ENCODE results near the gene BDKRB1. TPM values are rescaled to one million over a fixed set of nuclear protein-coding genes. Genes with fewer than 3 reads are reported as not detected.

The BDKRB1 gene
- total RNA-seq, result not detected
- polyA plus RNA-seq, result not detected

DNA sequence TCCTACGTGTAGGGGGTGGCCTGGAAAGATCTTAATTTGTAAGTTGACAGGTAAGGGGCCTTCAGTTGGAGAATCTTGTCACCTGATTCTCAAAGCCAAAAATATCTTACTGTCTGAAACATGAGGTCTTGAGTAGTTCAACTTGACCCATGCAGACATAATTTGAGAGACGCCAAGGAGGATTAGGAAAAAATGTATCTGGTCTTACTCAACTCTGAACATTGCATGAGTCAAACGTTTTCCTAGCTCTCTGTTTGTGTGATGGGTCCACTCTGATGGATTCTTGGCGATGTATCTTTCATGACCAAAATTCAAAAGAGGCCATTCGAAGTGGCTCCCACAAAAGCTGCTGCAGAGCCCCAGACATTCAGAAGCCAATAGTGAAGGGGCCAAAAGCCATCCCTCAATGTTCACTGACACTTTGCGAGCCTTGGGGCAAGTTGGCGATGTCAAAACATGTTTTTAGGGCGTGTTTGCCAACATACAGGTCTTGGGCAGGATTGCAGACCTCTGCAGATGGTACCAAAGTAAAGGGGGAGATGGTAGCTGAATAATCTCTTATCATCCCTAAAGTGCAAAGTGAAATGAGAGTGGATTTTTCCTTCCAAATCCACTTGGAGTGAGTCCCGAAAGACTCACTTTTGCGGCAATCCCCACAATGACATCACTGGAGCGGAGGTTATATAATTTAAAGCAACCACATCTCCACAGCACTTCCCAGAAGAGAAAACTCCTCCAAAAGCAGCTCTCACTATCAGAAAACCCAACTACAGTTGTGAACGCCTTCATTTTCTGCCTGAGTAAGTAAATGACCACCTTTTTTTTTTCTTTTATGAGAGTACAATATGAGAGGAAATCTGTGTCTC, at the start of gene BDKRB1:
Gene BDKRB1 (plus strand): TSS at position 710 of the 866 bp plus-strand sequence. CDS start 7,473 bp downstream, outside the sequence.
- H3K9me3 Mint-ChIP-seq, result no peaks in the 10 kb centered on the region
- CTCF ChIA-PET (ENCODE audit: partially characterized antibody), result no interaction called here
- Histone ChIP-seq H3K4me3 (ENCODE audit: low read length in 2 of 2) (no peak within 1 kb of the TSS), H3K36me3 (ENCODE audit: insufficient read depth, low read length) (no peaks in the 10 kb centered on the region), H3K27me3 (ENCODE audit: insufficient read depth, low read length) (peaks cover 3% of the 10 kb centered on the region), H3K9me3 (ENCODE audit: control insufficient read depth in 1 of 2, low read length in 2 of 2) (no peaks in the 10 kb centered on the region), H3K4me1 (ENCODE audit: insufficient read depth, low read length) (no peaks in the 10 kb centered on the region), H3K27ac (ENCODE audit: low read depth, low read length) (no peak within 1 kb of the TSS)
- no peak within 1 kb of the TSS for H3K4me3 Mint-ChIP-seq
- no peaks in the 10 kb centered on the region for H3K4me1 Mint-ChIP-seq
- no peaks in the 10 kb centered on the region for H3K36me3 Mint-ChIP-seq
- no peak for DNase-seq
- intact Hi-C loops (cut with micrococcal nuclease), result no loop called here
- POLR2A ChIA-PET (ENCODE audit: partially characterized antibody), result no interaction called here
- no peak within 1 kb of the TSS for H3K27ac Mint-ChIP-seq
- peaks cover 19 to 39% of the 10 kb centered on the region in 2 donors for H3K27me3 Mint-ChIP-seq

DNA sequence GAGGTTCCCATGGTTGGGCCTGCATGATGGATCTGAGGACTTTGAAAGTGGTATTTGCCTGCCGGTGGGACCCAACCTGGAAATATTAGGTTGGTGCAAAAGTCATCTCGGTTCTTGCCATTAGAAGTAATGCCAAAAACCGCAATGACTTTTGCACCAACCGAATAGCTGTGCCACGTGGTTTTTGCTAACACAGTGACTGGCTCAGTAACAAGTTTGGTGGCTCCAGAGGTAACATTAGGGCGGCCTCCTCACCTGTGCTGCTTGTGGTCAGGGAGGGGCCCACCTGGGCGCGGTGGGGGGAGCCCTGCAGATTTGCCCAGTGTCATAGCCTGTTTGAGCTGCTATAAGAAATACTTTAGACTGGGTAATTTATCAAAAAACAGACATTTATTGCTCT, 49.5 kb upstream of the BDKRB1 start:
- no peaks in the 10 kb centered on the region for H3K4me1 ChIP-seq (ENCODE audit: insufficient read depth, low read length)
- no peaks in the 10 kb centered on the region for H3K9me3 ChIP-seq (ENCODE audit: control insufficient read depth in 1 of 2, low read length in 2 of 2)
- no peak overlapping the region for H3K27ac ChIP-seq (ENCODE audit: low read depth, low read length)
- H3K27me3 ChIP-seq (ENCODE audit: insufficient read depth, low read length), result peaks cover 4% of the 10 kb centered on the region
- POLR2A ChIA-PET (ENCODE audit: partially characterized antibody), result no interaction called here
- H3K4me1 Mint-ChIP-seq, result peaks cover 0 to 7% (median 4%) of the 10 kb centered on the region in 4 donors
- DNase-seq, result no peak
- H3K36me3 Mint-ChIP-seq, result no peaks in the 10 kb centered on the region
- peaks cover 20 to 23% of the 10 kb centered on the region in 2 donors for H3K27me3 Mint-ChIP-seq
- H3K9me3 Mint-ChIP-seq, result peaks cover 0 to 9% (median 0%) of the 10 kb centered on the region in 8 donors
- no peak overlapping the region for H3K27ac Mint-ChIP-seq
- no peaks in the 10 kb centered on the region for H3K36me3 ChIP-seq (ENCODE audit: insufficient read depth, low read length)
- no peak overlapping the region for H3K4me3 Mint-ChIP-seq
- CTCF ChIA-PET (ENCODE audit: partially characterized antibody), result no interaction called here
- intact Hi-C loops (cut with micrococcal nuclease), result no loop called here
- H3K4me3 ChIP-seq (ENCODE audit: low read length in 2 of 2), result no peak overlapping the region

DNA sequence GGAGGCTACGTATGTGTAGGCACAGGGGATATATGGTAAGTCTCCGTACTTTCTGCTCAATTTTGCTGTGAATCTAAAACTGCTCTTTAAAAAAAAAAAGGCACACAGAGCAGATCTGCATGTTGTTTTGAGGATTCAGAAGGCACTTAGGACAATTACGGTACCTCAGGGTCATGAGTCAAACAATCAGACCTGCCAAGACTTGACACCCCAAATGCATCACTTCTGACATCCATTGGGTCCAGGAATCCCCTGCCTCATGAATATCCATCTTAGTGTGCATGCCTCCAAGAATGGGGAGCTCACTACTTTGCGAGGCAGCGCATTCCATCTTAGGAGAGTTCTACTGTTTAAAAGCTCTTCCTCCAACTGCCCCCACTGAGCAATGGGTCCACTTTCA, 48.3 kb upstream of the BDKRB1 start:
- H3K27ac ChIP-seq (ENCODE audit: low read depth, low read length), result no peak overlapping the region
- H3K9me3 ChIP-seq (ENCODE audit: control insufficient read depth in 1 of 2, low read length in 2 of 2), result peaks cover 0 to 4% of the 10 kb centered on the region in 2 donors
- intact Hi-C loops (cut with micrococcal nuclease), result no loop called here
- Mint-ChIP-seq H3K4me1 (peaks cover 0 to 7% (median 4%) of the 10 kb centered on the region in 4 donors), H3K9me3 (peaks cover 0 to 19% (median 7%) of the 10 kb centered on the region in 8 donors), H3K27ac (no peak overlapping the region), H3K27me3 (peaks cover 15 to 20% of the 10 kb centered on the region in 2 donors), H3K36me3 (no peaks in the 10 kb centered on the region), H3K4me3 (no peak overlapping the region)
- DNase-seq, result no peak
- no peaks in the 10 kb centered on the region for H3K36me3 ChIP-seq (ENCODE audit: insufficient read depth, low read length)
- no peaks in the 10 kb centered on the region for H3K4me1 ChIP-seq (ENCODE audit: insufficient read depth, low read length)
- no peak overlapping the region for H3K4me3 ChIP-seq (ENCODE audit: low read length in 2 of 2)
- ChIA-PET CTCF (ENCODE audit: partially characterized antibody) (no interaction called here), POLR2A (ENCODE audit: partially characterized antibody) (no interaction called here)
- peaks cover 4% of the 10 kb centered on the region for H3K27me3 ChIP-seq (ENCODE audit: insufficient read depth, low read length)

DNA sequence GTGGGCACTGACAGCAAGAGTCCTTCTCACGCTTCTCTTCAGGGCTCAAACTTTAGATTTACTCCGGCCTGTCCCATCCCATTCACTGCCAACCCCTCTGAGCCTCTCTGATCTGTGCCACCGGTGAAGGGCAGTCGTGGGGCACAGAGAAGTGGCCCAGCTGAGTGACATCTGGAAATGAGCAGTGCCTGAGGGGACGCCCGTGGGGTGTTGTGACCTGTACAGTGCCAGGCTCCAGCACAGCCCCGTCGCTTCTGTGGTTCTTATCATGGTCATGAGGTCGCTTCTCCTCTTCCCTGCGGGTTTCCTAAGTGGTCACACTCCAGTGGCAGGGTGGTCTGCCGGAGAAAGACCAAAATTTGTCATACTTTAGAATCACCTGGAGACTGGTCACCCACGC, 47.3 kb upstream of the BDKRB1 start:
- Histone ChIP-seq H3K27me3 (ENCODE audit: insufficient read depth, low read length) (peaks cover 4% of the 10 kb centered on the region), H3K36me3 (ENCODE audit: insufficient read depth, low read length) (no peaks in the 10 kb centered on the region), H3K27ac (ENCODE audit: low read depth, low read length) (no peak overlapping the region), H3K9me3 (ENCODE audit: control insufficient read depth in 1 of 2, low read length in 2 of 2) (peaks cover 0 to 4% of the 10 kb centered on the region in 2 donors), H3K4me1 (ENCODE audit: insufficient read depth, low read length) (no peaks in the 10 kb centered on the region), H3K4me3 (ENCODE audit: low read length in 2 of 2) (no peak overlapping the region)
- Mint-ChIP-seq H3K4me3 (no peak overlapping the region), H3K9me3 (peaks cover 0 to 26% (median 9%) of the 10 kb centered on the region in 8 donors), H3K4me1 (peaks cover 0 to 7% (median 4%) of the 10 kb centered on the region in 4 donors), H3K27me3 (peaks cover 9 to 18% of the 10 kb centered on the region in 2 donors), H3K36me3 (peaks cover 0 to 2% of the 10 kb centered on the region in 2 donors), H3K27ac (no peak overlapping the region)
- intact Hi-C loops (cut with micrococcal nuclease), result no loop called here
- ChIA-PET POLR2A (ENCODE audit: partially characterized antibody) (no interaction called here), CTCF (ENCODE audit: partially characterized antibody) (no interaction called here)
- no peak for DNase-seq

DNA sequence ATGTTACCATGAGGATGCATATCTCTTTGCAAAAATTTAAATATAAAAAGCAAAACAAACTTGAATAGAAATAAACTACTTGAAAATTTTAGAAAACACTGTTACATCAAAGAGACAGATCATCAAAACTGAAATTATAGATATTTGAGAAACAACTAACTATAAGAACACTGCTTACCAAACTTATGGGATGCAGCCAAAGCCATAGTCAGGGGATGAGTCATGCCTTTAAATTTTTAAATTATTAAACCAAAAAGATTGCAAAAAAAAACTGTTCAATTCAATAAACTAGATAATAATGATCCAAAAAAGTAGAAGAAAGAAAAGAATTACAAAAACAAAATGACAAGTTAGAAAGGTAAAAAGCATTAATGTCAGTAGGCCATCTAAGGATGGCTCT, 43.9 kb upstream of the BDKRB1 start:
- Histone ChIP-seq H3K4me3 (ENCODE audit: low read length in 2 of 2) (no peak overlapping the region), H3K27me3 (ENCODE audit: insufficient read depth, low read length) (no peaks in the 10 kb centered on the region), H3K36me3 (ENCODE audit: insufficient read depth, low read length) (no peaks in the 10 kb centered on the region), H3K9me3 (ENCODE audit: control insufficient read depth in 1 of 2, low read length in 2 of 2) (peaks cover 0 to 4% of the 10 kb centered on the region in 2 donors), H3K27ac (ENCODE audit: low read depth, low read length) (no peak overlapping the region), H3K4me1 (ENCODE audit: insufficient read depth, low read length) (no peaks in the 10 kb centered on the region)
- intact Hi-C loops (cut with micrococcal nuclease), result no loop called here
- Mint-ChIP-seq H3K4me3 (no peak overlapping the region), H3K9me3 (peaks cover 0 to 26% (median 9%) of the 10 kb centered on the region in 8 donors), H3K36me3 (peaks cover 0 to 2% of the 10 kb centered on the region in 2 donors), H3K4me1 (no peaks in the 10 kb centered on the region), H3K27me3 (peaks cover 1 to 9% of the 10 kb centered on the region in 2 donors), H3K27ac (no peak overlapping the region)
- DNase-seq, result no peak
- CTCF ChIA-PET (ENCODE audit: partially characterized antibody), result no interaction called here
- POLR2A ChIA-PET (ENCODE audit: partially characterized antibody), result no interaction called here

DNA sequence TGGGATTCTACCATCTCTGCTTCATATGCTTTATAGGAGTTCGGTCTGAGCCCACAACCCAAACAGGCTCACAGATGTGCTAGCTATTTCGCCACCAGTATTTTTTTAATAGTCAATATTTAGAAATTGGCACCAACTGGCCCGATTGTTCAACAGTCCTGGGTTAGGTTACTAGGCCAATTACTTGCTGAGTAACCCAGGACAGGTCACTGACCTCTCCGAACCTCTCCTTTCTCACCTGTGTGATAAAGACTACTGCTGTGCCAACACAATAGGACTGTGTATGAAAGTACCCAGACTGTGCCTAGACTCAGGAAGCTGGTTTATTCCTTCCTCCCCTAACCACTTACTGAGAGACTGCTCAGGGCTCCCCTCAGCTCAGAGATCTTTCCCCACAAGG, 43.1 kb upstream of the BDKRB1 start:
- Histone ChIP-seq H3K27ac (ENCODE audit: low read depth, low read length) (no peak overlapping the region), H3K9me3 (ENCODE audit: control insufficient read depth in 1 of 2, low read length in 2 of 2) (peaks cover 0 to 4% of the 10 kb centered on the region in 2 donors), H3K4me3 (ENCODE audit: low read length in 2 of 2) (no peak overlapping the region), H3K4me1 (ENCODE audit: insufficient read depth, low read length) (no peaks in the 10 kb centered on the region), H3K27me3 (ENCODE audit: insufficient read depth, low read length) (no peaks in the 10 kb centered on the region), H3K36me3 (ENCODE audit: insufficient read depth, low read length) (no peaks in the 10 kb centered on the region)
- Mint-ChIP-seq H3K4me3 (no peak overlapping the region), H3K36me3 (peaks cover 0 to 2% of the 10 kb centered on the region in 2 donors), H3K27me3 (peaks cover 1 to 6% of the 10 kb centered on the region in 2 donors), H3K4me1 (no peaks in the 10 kb centered on the region), H3K9me3 (peaks cover 0 to 26% (median 9%) of the 10 kb centered on the region in 8 donors), H3K27ac (no peak overlapping the region)
- POLR2A ChIA-PET (ENCODE audit: partially characterized antibody), result no interaction called here
- intact Hi-C loops (cut with micrococcal nuclease), result no loop called here
- DNase-seq, result no peak
- CTCF ChIA-PET (ENCODE audit: partially characterized antibody), result no interaction called here

DNA sequence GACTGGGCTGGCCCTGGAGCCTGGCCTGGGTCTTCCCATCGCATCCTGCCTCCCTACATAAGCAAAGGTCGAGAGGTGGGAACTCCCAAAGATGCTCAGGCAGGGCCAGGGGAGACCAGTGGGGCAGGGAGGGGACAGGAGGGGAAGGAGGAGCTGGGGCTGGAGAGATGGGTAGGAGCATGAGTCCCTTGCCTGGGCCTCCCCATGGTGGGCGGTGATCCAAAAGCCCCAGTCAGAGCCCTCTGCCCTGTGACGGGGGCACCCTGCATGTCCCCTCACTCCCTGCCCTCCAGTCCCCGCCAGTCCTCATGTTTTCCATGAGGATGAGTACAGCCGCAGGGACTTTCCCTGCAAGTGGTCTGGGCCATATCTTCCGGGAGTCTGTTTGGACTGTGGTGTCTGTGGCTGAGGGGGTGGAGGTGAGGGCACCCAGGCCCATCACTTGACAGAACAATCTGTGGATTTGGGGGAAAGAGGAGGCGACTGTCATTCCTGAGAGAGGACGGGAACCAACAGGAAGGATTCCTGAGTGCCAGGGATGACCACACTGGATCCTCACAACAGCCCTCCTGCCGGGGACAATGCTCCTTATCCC, 42.0 kb upstream of the BDKRB1 start:
- no peak overlapping the region for H3K27ac Mint-ChIP-seq
- intact Hi-C loops (cut with micrococcal nuclease), result no loop called here
- CTCF ChIA-PET (ENCODE audit: partially characterized antibody), result no interaction called here
- no peaks in the 10 kb centered on the region for H3K27me3 ChIP-seq (ENCODE audit: insufficient read depth, low read length)
- H3K27me3 Mint-ChIP-seq, result peaks cover 0 to 6% of the 10 kb centered on the region in 2 donors
- POLR2A ChIA-PET (ENCODE audit: partially characterized antibody), result no interaction called here
- no peaks in the 10 kb centered on the region for H3K36me3 ChIP-seq (ENCODE audit: insufficient read depth, low read length)
- no peaks in the 10 kb centered on the region for H3K4me1 ChIP-seq (ENCODE audit: insufficient read depth, low read length)
- H3K4me3 Mint-ChIP-seq, result no peak overlapping the region
- peaks cover 0 to 4% of the 10 kb centered on the region in 2 donors for H3K9me3 ChIP-seq (ENCODE audit: control insufficient read depth in 1 of 2, low read length in 2 of 2)
- no peak overlapping the region for H3K4me3 ChIP-seq (ENCODE audit: low read length in 2 of 2)
- DNase-seq, result no peak
- H3K36me3 Mint-ChIP-seq, result peaks cover 0 to 2% of the 10 kb centered on the region in 2 donors
- peaks cover 0 to 26% (median 9%) of the 10 kb centered on the region in 8 donors for H3K9me3 Mint-ChIP-seq
- H3K4me1 Mint-ChIP-seq, result no peaks in the 10 kb centered on the region
- no peak overlapping the region for H3K27ac ChIP-seq (ENCODE audit: low read depth, low read length)
